ENCODE measurements around the gene NLRP6. TPM values are rescaled to one million over a fixed set of nuclear protein-coding genes. Genes with fewer than 3 reads are reported as not detected.
"Not testable (repeated sequence)": the region's sequence is repeated elsewhere in the genome, so short reads cannot be mapped to it uniquely, and the experiment has no call there.

Gene NLRP6
- total RNA-seq, 6 experiments from 2014 or later, result not detected

DNA sequence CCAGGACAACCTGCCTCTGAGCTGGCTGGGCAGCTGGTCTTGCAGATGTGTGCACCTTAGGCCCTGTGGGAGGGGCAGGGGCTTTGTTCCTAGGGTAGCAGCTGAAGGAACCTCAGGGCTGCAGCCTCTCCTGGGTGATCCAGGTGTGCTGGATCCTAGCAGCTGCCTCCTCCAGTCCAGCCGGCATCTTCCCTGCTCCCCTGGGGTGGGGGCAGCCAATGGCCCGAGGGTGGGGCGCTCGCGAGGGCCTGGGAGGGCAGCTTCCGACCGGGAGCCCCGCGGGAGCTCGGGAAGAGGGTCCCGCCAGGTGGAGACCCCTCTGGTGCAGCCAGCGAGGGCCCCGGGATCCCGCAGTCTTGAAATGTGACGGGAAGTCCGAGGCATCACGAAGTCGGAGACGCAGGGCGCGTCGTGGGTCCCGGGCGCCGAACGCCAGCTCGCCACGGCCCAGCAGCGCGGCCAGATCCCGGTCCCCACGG, 37.3 kb downstream of the NLRP6 start:
- peaks cover 11% of the 10 kb centered on the region for H3K27me3 Mint-ChIP-seq (ENCODE audit: insufficient read depth)
- TF ChIP-seq, protein P1, sequence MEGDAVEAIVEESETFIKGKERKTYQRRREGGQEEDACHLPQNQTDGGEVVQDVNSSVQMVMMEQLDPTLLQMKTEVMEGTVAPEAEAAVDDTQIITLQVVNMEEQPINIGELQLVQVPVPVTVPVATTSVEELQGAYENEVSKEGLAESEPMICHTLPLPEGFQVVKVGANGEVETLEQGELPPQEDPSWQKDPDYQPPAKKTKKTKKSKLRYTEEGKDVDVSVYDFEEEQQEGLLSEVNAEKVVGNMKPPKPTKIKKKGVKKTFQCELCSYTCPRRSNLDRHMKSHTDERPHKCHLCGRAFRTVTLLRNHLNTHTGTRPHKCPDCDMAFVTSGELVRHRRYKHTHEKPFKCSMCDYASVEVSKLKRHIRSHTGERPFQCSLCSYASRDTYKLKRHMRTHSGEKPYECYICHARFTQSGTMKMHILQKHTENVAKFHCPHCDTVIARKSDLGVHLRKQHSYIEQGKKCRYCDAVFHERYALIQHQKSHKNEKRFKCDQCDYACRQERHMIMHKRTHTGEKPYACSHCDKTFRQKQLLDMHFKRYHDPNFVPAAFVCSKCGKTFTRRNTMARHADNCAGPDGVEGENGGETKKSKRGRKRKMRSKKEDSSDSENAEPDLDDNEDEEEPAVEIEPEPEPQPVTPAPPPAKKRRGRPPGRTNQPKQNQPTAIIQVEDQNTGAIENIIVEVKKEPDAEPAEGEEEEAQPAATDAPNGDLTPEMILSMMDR (IDR thresholded peaks at IDR 0.05), result no peak
- H3K9me3 Mint-ChIP-seq, result no peaks in the 10 kb centered on the region
- peaks cover 9% of the 10 kb centered on the region for H3K36me3 Mint-ChIP-seq (ENCODE audit: low read depth)
- peaks cover 50% of the 10 kb centered on the region for H3K4me1 Mint-ChIP-seq (ENCODE audit: low read depth)
- no peak overlapping the region for H3K27ac Mint-ChIP-seq
- peak overlapping the region; percentile 91; the same call in 1 of the 2 replicates for H3K4me3 Mint-ChIP-seq
- no peak for DNase-seq

DNA sequence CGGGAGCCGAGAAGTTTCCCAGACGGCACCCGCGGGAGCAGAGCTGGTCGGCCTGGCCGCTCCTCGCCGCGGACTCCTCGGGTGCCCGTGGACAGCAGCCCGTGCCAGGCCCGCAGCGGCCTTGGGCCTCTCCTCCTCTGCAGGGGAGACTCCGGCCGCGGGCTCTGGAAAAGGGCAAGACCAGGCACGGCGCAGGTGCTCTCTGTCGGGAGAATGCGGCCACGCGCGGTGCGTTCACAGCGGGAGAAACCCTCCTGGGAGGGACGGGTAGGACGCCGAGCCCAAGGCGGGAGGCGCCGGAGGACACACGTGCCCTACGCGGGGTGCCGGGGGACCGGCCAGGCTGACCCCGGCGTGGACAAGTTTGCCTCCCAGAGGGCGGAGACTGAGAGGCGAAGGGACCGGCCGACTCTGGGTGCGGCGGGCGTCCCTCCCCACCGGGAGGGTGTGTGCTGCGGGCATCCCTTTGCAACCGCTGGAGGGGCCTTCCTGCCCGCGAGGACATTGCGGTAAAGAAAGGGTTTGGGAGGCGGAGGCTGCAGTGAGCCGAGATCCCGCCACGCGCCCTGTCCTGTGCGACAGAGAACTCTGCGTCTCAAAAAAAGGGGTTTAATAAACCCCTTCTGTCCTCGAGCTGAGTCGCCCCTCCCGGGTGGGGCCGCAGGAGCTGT, 38.0 kb downstream of the NLRP6 start:
- Mint-ChIP-seq H3K4me3 (peak overlapping the region; percentile 51; the same call in 1 of the 2 replicates), H3K9me3 (no peaks in the 10 kb centered on the region), H3K27ac (peak overlapping the region; percentile 38; the same call in 1 of the 2 replicates), H3K4me1 (ENCODE audit: low read depth) (peaks cover 50% of the 10 kb centered on the region), H3K27me3 (ENCODE audit: insufficient read depth) (peaks cover 11% of the 10 kb centered on the region), H3K36me3 (ENCODE audit: low read depth) (peaks cover 9% of the 10 kb centered on the region)
- TF ChIP-seq, protein P1 (IDR thresholded peaks at IDR 0.05), result no peak
- no peak for DNase-seq

DNA sequence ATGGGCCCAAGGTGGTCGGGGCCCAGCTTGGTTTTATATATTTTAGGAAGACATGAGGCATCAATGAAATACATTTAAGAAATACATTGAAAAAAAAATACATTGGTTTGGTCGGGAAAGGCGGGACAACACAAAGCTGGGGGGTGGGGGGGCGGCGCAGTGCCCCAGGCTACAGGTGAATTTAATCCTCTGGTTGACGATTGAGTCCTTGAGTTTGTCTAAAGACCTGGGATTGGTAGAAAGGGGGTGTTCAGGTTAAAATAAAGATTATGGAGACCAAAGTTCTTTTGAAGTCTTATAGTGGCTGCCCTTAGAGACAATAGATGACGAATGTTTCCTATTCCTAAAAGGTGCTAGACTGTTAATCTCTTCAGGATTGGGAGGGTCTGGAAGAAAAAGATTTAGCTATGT, 38.7 kb downstream of the NLRP6 start:
- Mint-ChIP-seq H3K27ac (peak overlapping the region; percentile 38; the same call in 1 of the 2 replicates), H3K36me3 (ENCODE audit: low read depth) (peaks cover 9% of the 10 kb centered on the region), H3K4me3 (peak overlapping the region; percentile 51), H3K9me3 (no peaks in the 10 kb centered on the region), H3K4me1 (ENCODE audit: low read depth) (peaks cover 46% of the 10 kb centered on the region), H3K27me3 (ENCODE audit: insufficient read depth) (peaks cover 11% of the 10 kb centered on the region)
- DNase-seq, result no peak
- TF ChIP-seq, protein P1 (IDR thresholded peaks at IDR 0.05), result no peak

DNA sequence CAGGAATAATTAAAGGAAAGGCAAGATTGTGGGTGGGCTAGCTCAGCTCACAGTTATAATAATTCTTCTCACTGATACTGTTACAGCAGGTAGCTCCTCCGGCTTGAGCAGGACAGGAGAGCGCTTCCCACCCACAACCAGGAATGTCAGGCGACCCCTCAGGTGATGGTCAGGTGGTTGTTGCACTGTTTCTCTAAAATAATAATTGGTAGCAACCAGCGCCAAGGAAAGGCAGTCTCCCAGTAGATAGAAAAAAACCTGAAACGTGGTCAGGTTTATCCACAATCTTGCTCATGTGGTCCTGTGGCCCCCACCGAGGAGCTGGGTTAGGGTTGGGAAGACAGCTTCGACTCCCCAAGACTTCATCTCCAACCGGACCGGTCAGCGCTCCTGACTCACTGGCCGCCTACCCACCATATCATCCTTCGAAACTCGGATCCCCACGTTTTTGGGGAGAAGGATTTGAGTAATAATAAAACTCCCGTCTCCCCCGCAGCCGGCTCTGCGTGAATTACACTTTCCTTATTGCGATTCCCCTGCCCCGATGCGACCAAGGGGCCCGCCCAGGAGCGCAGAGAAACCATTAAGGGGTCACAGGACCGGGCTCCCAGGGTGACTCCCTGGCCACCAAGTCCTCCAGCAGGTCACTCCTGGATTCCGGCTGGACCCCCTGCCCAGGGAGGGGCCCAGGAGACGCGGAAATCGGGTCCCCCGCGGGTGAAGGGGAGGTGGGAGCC, 39.6 kb downstream of the NLRP6 start:
- not testable (repeated sequence) for DNase-seq, H3K9me3 Mint-ChIP-seq
- H3K4me3 Mint-ChIP-seq, result peak overlapping the region; percentile 45

GRCh38 chr11:318405-319120, 40.4 kb downstream of the NLRP6 start:
- peak overlapping the region; percentile 96; the same call in 1 of the 2 replicates for H3K4me3 Mint-ChIP-seq
- H3K9me3 Mint-ChIP-seq, result not testable (repeated sequence)
- peaks cover 11% of the 10 kb centered on the region for H3K27me3 Mint-ChIP-seq (ENCODE audit: insufficient read depth)

More for the DNA sequence above, 39.6 kb downstream of the NLRP6 start:
- not testable (repeated sequence) for H3K27ac Mint-ChIP-seq; H3K36me3 Mint-ChIP-seq (ENCODE audit: low read depth)
- Mint-ChIP-seq H3K4me1 (ENCODE audit: low read depth) (peaks cover 37% of the 10 kb centered on the region), H3K27me3 (ENCODE audit: insufficient read depth) (peaks cover 11% of the 10 kb centered on the region)

More at GRCh38 chr11:318405-319120, 40.4 kb downstream of the NLRP6 start:
- not testable (repeated sequence) for DNase-seq; H3K36me3 Mint-ChIP-seq (ENCODE audit: low read depth); H3K27ac Mint-ChIP-seq
- TF ChIP-seq, protein P1 (IDR thresholded peaks at IDR 0.05), result peak; percentile 30; the same call in 1 of the 2 replicates
- H3K4me1 Mint-ChIP-seq (ENCODE audit: low read depth), result peaks cover 30% of the 10 kb centered on the region

All from HFFc6 (cell line).